Gastrocnemius medialis (tissue), 4 donors: ENCODE measurements around the gene PTGS1. TPM values are rescaled to one million over a fixed set of nuclear protein-coding genes. Genes with fewer than 3 reads are reported as not detected.

Experiments
- ATAC-seq, 2 donors: fragments of 150-250 bp; one replicate each; pipeline ENCODE4 v1.9.1; 2016
- DNase-seq, 2 donors: peaks; one replicate each; pipeline ENCODE4 v3.0.0-alpha.2; 2019
- H3K27ac ChIP-seq, 4 donors: fragments of 200-600 bp; sonication (generic); 1 replicate in 1 of 4; 2 replicates in 3 of 4; pipeline ENCODE4 v1.5.1; 2016 to 2018; ENCODE audit warnings: mild to moderate bottlenecking in 2 of 4, moderate library complexity in 1 of 4
- H3K27me3 ChIP-seq, 3 donors: fragments of 200-600 bp; sonication (generic) in 2 of 3; 1 replicate in 1 of 3; 2 replicates in 2 of 3; pipeline versions ENCODE4 v1.5.1 to v1.6.0; 2016 to 2019; ENCODE audit warnings: mild to moderate bottlenecking in 1 of 3, moderate library complexity in 1 of 3
- H3K36me3 ChIP-seq, 2 donors: fragments of 200-600 bp; sonication (generic) in 1 of 2; one replicate each; pipeline ENCODE4 v1.5.1; 2017 to 2018
- H3K4me1 ChIP-seq, 2 donors: fragments of 200-600 bp; sonication (generic) in 1 of 2; one replicate each; pipeline ENCODE4 v1.5.1; 2016 to 2017; ENCODE audit warnings: mild to moderate bottlenecking in 2 of 2
- H3K4me3 ChIP-seq, 4 donors: fragments of 200-600 bp; sonication (generic) in 3 of 4; 1 replicate in 1 of 4; 2 replicates in 3 of 4; pipeline ENCODE4 v1.5.1; 2016 to 2019; ENCODE audit warnings: mild to moderate bottlenecking in 2 of 4
- H3K9me3 ChIP-seq, 3 donors: fragments of 200-600 bp; sonication (generic) in 2 of 3; 1 replicate in 1 of 3; 2 replicates in 2 of 3; pipeline ENCODE4 v1.5.1; 2016 to 2019
- POLR2A ChIP-seq, 2 donors: fragments of 450-650 bp; IDR thresholded peaks; one replicate each; pipeline ENCODE4 v1.6.1; 2017; ENCODE audit warnings: antibody characterized with exemption in 2 of 2, mild to moderate bottlenecking in 2 of 2, moderate library complexity in 2 of 2
- in situ Hi-C, 4 donors: fragments of 200-750 bp; cut with MboI; loops; one replicate each; pipeline versions ENCODE4 v1.15.0 to v1.8.0; 2017; ENCODE audit warnings: low sequenced_read_pairs in 4 of 4
- intact Hi-C: fragments of 100-400 bp; cut with DNase I; formaldehyde crosslinking; loops from one replicate; pipeline ENCODE4 v1.15.1; 2023; ENCODE audit warnings: low total_unique reads
- total RNA-seq, 4 donors: library from RNA; depleted of rRNA; stranded (reverse); fragments of >200 nt; gene quantifications; one replicate each; pipeline versions ENCODE4 v1.1.0 to v1.2.3, GENCODE V29; 2016
- TF ChIP-seq, protein P1 (sequence below), 5 experiments: fragments of 450-650 bp in 3 of 5; fragments of 200-600 bp in 2 of 5; sonication (generic) in 2 of 5; IDR thresholded peaks in 4 of 5; conservative IDR thresholded peaks in 1 of 5; 1 replicate in 4 of 5; 2 replicates in 1 of 5; pipeline ENCODE4 v1.5.1; 2016 to 2019; ENCODE audit warnings: antibody characterized with exemption in 5 of 5, mild to moderate bottlenecking in 3 of 5, moderate library complexity in 3 of 5

Gene PTGS1
- total RNA-seq, 4 donors from 2014 or later: 0.78 to 1.8 (median 1.0) TPM

- ATAC-seq (no peak), DNase-seq (no peak)
- peaks cover 0 to 6% (median 0%) of the 10 kb centered on the region in 3 donors for H3K27me3 ChIP-seq
- no peak overlapping the region for H3K27ac ChIP-seq
- H3K36me3 ChIP-seq: no peaks in the 10 kb centered on the region
- peak overlapping the region in 3 of 4 donors; percentile 8 to 45 (median 41) for H3K4me3 ChIP-seq
- TF ChIP-seq, protein P1, sequence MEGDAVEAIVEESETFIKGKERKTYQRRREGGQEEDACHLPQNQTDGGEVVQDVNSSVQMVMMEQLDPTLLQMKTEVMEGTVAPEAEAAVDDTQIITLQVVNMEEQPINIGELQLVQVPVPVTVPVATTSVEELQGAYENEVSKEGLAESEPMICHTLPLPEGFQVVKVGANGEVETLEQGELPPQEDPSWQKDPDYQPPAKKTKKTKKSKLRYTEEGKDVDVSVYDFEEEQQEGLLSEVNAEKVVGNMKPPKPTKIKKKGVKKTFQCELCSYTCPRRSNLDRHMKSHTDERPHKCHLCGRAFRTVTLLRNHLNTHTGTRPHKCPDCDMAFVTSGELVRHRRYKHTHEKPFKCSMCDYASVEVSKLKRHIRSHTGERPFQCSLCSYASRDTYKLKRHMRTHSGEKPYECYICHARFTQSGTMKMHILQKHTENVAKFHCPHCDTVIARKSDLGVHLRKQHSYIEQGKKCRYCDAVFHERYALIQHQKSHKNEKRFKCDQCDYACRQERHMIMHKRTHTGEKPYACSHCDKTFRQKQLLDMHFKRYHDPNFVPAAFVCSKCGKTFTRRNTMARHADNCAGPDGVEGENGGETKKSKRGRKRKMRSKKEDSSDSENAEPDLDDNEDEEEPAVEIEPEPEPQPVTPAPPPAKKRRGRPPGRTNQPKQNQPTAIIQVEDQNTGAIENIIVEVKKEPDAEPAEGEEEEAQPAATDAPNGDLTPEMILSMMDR (IDR thresholded peaks at IDR 0.05 in 4 of 5, conservative IDR thresholded peaks at IDR 0.05 in 1 of 5): no peak
- no peak for TF ChIP-seq POLR2A (IDR thresholded peaks at IDR 0.05)
- intact Hi-C loops (no loop called here), in situ Hi-C loops (loop anchor here in 2 of 4 donors (25.0 kb wide), 2 partner anchors 442 to 833 kb away; partner anchors contain the start of gene OR1K1 (in 1 of the 2))
- no peaks in the 10 kb centered on the region for H3K9me3 ChIP-seq
- peaks cover 6 to 8% of the 10 kb centered on the region in 2 donors for H3K4me1 ChIP-seq
Observed at GRCh38 chr9:122370303-122370702, 521 bp upstream of the PTGS1 start.

- DNase-seq (no peak), ATAC-seq (no peak)
- Histone ChIP-seq H3K27ac (no peak overlapping the region), H3K36me3 (no peaks in the 10 kb centered on the region), H3K27me3 (peaks cover 0 to 6% (median 0%) of the 10 kb centered on the region in 3 donors), H3K9me3 (no peaks in the 10 kb centered on the region), H3K4me3 (no peak overlapping the region), H3K4me1 (peaks cover 10 to 12% of the 10 kb centered on the region in 2 donors)
- intact Hi-C loops: no loop called here
- TF ChIP-seq, protein P1 (IDR thresholded peaks at IDR 0.05 in 4 of 5, conservative IDR thresholded peaks at IDR 0.05 in 1 of 5): no peak
- TF ChIP-seq POLR2A (IDR thresholded peaks at IDR 0.05): no peak
- in situ Hi-C loops: loop anchor here in 2 of 4 donors (25.0 kb wide), 2 partner anchors 440 to 835 kb away; partner anchors contain the start of gene OR1K1 (in 1 of the 2)
Observed at GRCh38 chr9:122371846-122372245, 1.0 kb downstream of the PTGS1 start.

DNA sequence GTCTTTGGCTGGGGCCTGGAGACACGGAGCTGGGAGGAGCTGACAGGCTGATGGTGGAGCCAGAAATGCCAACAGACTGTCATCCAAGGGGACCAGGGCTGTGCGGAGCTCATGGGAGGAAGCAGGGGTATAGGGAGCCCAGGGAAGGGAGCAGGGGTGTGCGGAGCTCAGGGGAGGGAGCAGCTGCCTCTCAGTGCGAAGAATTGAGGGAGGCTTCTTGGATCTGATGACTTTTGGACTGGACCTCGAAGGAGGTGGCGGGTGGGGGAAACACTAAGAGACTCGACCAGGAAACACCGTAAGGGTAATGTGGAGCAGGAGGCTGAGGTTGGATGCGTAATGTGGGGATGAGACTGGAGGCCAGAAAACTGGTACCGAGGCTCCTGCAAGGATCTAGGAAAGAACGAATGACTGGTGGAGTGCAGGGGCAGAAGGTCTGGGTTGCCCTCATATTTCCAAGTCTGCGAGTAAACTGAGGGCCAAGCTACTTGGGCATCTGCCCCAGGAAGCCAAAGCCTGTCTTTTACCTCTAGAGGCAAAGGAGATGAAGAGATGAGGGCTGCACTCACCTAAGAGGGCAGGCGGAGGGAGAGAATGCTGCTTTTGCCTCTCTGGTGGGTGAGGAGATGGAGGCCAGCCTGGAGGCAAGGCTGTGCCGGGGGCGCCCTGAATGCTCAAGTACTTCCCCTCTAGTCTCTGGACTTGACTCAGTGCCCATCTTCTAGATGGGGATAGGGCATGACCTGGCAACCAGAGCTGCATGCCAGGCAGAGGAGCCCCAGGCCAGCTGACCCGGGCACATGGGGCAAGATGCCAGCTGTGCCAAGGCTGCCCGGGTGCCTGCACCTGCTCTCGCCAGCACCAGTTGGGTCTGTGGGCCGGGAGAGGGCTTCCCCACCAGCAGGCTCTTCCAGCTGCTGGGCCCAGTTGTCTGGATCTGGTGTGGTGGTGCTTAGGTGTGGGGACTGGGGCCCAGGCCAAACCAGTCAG lies 2.3 kb downstream of the PTGS1 start:
- no peak for ATAC-seq
- intact Hi-C loops: no loop called here
- H3K27ac ChIP-seq: no peak overlapping the region
- H3K4me3 ChIP-seq: no peak overlapping the region
- no peaks in the 10 kb centered on the region for H3K9me3 ChIP-seq
- no peaks in the 10 kb centered on the region for H3K36me3 ChIP-seq
- peaks cover 0 to 6% (median 0%) of the 10 kb centered on the region in 3 donors for H3K27me3 ChIP-seq
- in situ Hi-C loops: loop anchor here in 2 of 4 donors (25.0 kb wide), 2 partner anchors 439 to 836 kb away; partner anchors contain the start of gene OR1K1 (in 1 of the 2)
- TF ChIP-seq, protein P1 (IDR thresholded peaks at IDR 0.05 in 4 of 5, conservative IDR thresholded peaks at IDR 0.05 in 1 of 5): no peak
- no peak for TF ChIP-seq POLR2A (IDR thresholded peaks at IDR 0.05)
- H3K4me1 ChIP-seq: peaks cover 10 to 12% of the 10 kb centered on the region in 2 donors
- no peak for DNase-seq

GRCh38 chr9:122374885-122375420 lies 4.1 kb downstream of the PTGS1 start:
- DNase-seq (peak; percentile 40 to 55), ATAC-seq (peak; percentile 70 to 74)
- H3K36me3 ChIP-seq: no peaks in the 10 kb centered on the region
- H3K4me1 ChIP-seq: peaks cover 10 to 12% of the 10 kb centered on the region in 2 donors
- peaks cover 0 to 6% (median 0%) of the 10 kb centered on the region in 3 donors for H3K27me3 ChIP-seq
- no peaks in the 10 kb centered on the region for H3K9me3 ChIP-seq
- TF ChIP-seq, protein P1 (IDR thresholded peaks at IDR 0.05 in 4 of 5, conservative IDR thresholded peaks at IDR 0.05 in 1 of 5): no peak
- no peak for TF ChIP-seq POLR2A (IDR thresholded peaks at IDR 0.05)
- intact Hi-C loops: no loop called here
- in situ Hi-C loops: loop anchor here in 2 of 4 donors (25.0 kb wide), 2 partner anchors 437 to 838 kb away; partner anchors contain the start of gene OR1K1 (in 1 of the 2)
- no peak overlapping the region for H3K4me3 ChIP-seq
- peak overlapping the region in 1 of 4 donors; percentile 29 for H3K27ac ChIP-seq
